ENCODE data around the gene LCE3A.

DNA sequence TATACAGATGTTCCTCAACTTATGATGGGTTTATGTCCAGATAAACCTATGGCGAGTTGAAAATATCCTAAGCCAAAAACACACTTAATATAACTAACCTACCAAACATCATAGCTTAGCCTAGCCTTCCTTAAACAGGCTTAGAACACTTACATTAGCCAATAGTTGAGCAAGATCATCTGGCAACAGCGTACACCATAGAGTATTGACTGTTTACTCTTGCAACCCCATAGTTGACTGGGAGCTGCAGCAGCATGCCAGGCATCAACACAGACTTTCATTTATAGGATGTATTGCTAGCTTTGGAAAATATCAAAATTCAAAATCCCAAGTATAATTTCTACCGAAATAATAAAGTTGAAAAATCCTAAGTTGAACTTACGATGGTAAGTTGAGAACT is 34.8 kb upstream of the LCE3A start:
- TF ChIP-seq TARDBP (IDR thresholded peaks at IDR 0.05) (no peak), BHLHE40 (IDR thresholded peaks at IDR 0.05; ENCODE audit: borderline replicate concordance) (no peak), SUZ12 (IDR thresholded peaks at IDR 0.05) (no peak), FOXK2 (IDR thresholded peaks at IDR 0.05) (no peak), ELF4 (IDR thresholded peaks at IDR 0.05) (no peak), ZNF384 (IDR thresholded peaks at IDR 0.05) (no peak), CTBP1 (IDR thresholded peaks at IDR 0.05; ENCODE audit: borderline replicate concordance) (no peak), SP1 (IDR thresholded peaks at IDR 0.05) (no peak), FOXM1 (IDR thresholded peaks at IDR 0.05; ENCODE audit: borderline replicate concordance) (no peak)
- TF ChIP-seq, protein P1, sequence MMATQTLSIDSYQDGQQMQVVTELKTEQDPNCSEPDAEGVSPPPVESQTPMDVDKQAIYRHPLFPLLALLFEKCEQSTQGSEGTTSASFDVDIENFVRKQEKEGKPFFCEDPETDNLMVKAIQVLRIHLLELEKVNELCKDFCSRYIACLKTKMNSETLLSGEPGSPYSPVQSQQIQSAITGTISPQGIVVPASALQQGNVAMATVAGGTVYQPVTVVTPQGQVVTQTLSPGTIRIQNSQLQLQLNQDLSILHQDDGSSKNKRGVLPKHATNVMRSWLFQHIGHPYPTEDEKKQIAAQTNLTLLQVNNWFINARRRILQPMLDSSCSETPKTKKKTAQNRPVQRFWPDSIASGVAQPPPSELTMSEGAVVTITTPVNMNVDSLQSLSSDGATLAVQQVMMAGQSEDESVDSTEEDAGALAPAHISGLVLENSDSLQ (IDR thresholded peaks at IDR 0.05) = no peak

Measured in HEK293T (cell line).